Measurements from ENCODE around the gene CCDC201.
"Not testable (repeated sequence)": the region's sequence is repeated elsewhere in the genome, so short reads cannot be mapped to it uniquely, and the experiment has no call there.

Gene CCDC201

DNA sequence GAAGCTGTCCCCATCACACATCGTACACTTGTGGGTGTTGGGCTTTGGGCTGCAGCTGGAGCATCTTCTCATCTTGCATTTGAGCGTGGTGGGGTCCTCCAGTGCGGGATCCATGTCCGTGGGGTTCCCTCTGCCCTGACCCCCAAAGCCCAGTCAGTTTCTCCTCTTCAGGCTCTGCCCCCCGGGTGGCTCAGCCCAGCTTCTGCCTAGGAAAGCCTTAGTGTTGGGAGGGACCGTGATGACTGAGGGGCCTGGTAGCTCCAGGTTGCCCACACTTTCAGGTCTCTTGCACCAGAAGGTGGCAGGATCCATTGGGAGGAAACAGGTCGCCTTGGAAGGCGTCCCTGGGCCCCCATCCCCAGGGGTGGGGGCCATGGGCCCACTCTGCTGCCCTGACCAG is 55.9 kb downstream of the CCDC201 start:
- DNase-seq (ENCODE audit: low read depth): not testable (repeated sequence)

- not testable (repeated sequence) for DNase-seq (ENCODE audit: low read depth)
These were observed 58.4 kb downstream of the CCDC201 start for GRCh38 chr7:45814216-45815118.

GRCh38 chr7:45813771-45814170 is 59.1 kb downstream of the CCDC201 start:
- DNase-seq (ENCODE audit: low read depth): not testable (repeated sequence)

GRCh38 chr7:45812946-45813345 is 59.9 kb downstream of the CCDC201 start:
- no peak for DNase-seq (ENCODE audit: low read depth)

DNA sequence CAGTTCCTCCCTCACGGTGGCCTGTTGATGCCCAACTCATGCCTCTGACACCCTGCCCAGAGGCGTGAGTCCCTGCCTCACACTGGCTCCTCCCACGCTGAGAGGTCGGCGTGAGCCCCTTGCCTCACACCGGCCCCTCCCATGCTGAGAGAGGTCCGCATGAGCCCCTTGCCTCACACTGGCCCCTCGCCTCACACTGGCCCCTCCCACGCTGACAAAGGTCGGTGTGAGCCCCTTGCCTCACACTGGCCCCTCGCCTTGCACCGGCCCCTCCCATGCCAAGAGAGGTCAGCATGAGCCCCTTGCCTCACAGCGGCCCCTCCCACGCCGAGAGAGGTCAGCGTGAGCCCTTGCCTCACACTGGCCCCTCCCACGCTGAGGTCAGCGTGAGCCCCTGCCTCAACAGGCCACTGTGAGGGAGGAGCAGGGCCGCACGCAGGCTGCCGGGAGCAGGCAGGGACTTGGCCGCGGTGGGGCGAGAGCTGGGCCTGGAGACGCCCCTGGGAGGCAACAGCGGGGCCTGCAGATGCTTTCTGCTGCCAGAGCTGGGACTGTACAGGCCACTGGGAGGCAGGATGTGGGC is 61.1 kb downstream of the CCDC201 start:
- DNase-seq (ENCODE audit: low read depth): not testable (repeated sequence)

DNA sequence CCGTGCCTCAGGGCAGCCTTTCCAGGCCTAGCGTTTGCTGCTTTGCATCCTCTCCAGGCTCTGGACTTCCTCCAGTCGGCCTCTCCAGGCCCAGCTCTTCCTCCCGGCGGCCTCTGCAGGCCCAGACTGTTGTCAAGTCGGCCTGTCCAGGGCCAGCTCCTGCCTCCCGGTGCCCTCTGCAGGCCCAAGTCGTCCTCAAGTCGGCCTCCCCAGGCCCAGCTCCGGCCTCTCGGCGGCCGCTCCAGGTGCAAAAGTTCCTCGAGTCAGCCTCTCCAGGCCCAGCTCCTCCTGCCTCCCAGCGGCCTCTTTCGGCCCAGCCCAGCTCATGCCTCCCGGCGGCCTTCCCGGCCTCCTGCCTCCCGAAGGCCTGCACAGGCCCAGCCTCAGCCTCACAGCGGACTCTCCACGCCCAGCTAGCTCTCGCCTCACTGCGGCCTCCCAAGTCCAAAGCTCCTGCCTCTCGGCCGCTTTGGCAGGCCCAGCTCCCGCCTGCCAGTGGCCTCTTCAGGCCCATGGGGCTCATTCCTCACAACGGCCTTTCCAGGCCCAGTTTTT is 62.4 kb downstream of the CCDC201 start:
- DNase-seq (ENCODE audit: low read depth): not testable (repeated sequence)
